Natural killer cell treated with Interleukin-12 subunit alpha and Interleukin-12 subunit beta and Interleukin-15 and Interleukin-18, amount 100 ng/mL, for 72 hours (primary cell): ENCODE measurements around the gene TNF. TPM values are rescaled to one million over a fixed set of nuclear protein-coding genes. Genes with fewer than 3 reads are reported as not detected.
A peak's percentile ranks its signal among the peaks of the same experiment; 100 is the strongest.

ENCODE experiments used
- ATAC-seq, 2 donors: fragments of 150-1000 bp; cut with Tn5 transposase in 1 of 2; sonication (Bioruptor Pico), chemical (Tn5 transposase) in 1 of 2; 2 replicates each; pipeline ENCODE4 v1.10.0; 2021
- DNase-seq: peaks from one replicate; pipeline ENCODE4 v3.0.0; 2022; ENCODE audit warnings: low spot score
- H3K27ac Mint-ChIP-seq, 2 donors: 1 replicate in 1 of 2; 2 replicates in 1 of 2; pipeline ENCODE4 v1.8.0; 2022; ENCODE audit warnings: mixed read lengths in 2 of 2, mild to moderate bottlenecking in 1 of 2, moderate library complexity in 1 of 2
- H3K27me3 Mint-ChIP-seq, 2 donors: 1 replicate in 1 of 2; 2 replicates in 1 of 2; pipeline ENCODE4 v1.8.0; 2022; ENCODE audit warnings: mixed read lengths in 2 of 2
- H3K36me3 Mint-ChIP-seq: one replicate; pipeline ENCODE4 v1.8.0; 2022; ENCODE audit warnings: mixed read lengths
- H3K4me1 Mint-ChIP-seq, 2 donors: 1 replicate in 1 of 2; 2 replicates in 1 of 2; pipeline ENCODE4 v1.8.0; 2022; ENCODE audit warnings: low read depth in 2 of 2, mixed read lengths in 2 of 2, mild to moderate bottlenecking in 1 of 2
- H3K4me3 Mint-ChIP-seq: one replicate; pipeline ENCODE4 v1.8.0; 2022; ENCODE audit warnings: mixed read lengths
- H3K9me3 Mint-ChIP-seq: 2 replicates; pipeline ENCODE4 v1.8.0; 2022; ENCODE audit warnings: mixed read lengths
- total RNA-seq, 2 donors: library from RNA; stranded (reverse); gene quantifications; one replicate each; pipeline ENCODE4 v1.2.3, GENCODE V29; 2022

TNF gene
- total RNA-seq, 2 donors from 2014 or later: 320 to 420 TPM

GRCh38 chr6:31609519-31610406, 34.4 kb downstream of the TNF start:
- no peak overlapping the region for H3K4me3 Mint-ChIP-seq
- H3K9me3 Mint-ChIP-seq: no peaks in the 10 kb centered on the region
- DNase-seq (no peak), ATAC-seq (no peak)
- H3K27ac Mint-ChIP-seq: no peak overlapping the region
- H3K36me3 Mint-ChIP-seq: no peaks in the 10 kb centered on the region
- peaks cover 0 to 2% of the 10 kb centered on the region in 2 donors for H3K4me1 Mint-ChIP-seq
- peaks cover 0 to under 1% of the 10 kb centered on the region in 2 donors for H3K27me3 Mint-ChIP-seq

GRCh38 chr6:31610968-31611367, 35.6 kb downstream of the TNF start:
- Mint-ChIP-seq H3K9me3 (no peaks in the 10 kb centered on the region), H3K4me3 (no peak overlapping the region), H3K27ac (no peak overlapping the region), H3K36me3 (no peaks in the 10 kb centered on the region), H3K27me3 (peaks cover 0 to 3% of the 10 kb centered on the region in 2 donors), H3K4me1 (peaks cover 3 to 8% of the 10 kb centered on the region in 2 donors)
- no peak for DNase-seq
- ATAC-seq: no peak

GRCh38 chr6:31614075-31614619, 38.8 kb downstream of the TNF start:
- H3K4me1 Mint-ChIP-seq: peaks cover 10 to 12% of the 10 kb centered on the region in 2 donors
- H3K36me3 Mint-ChIP-seq: no peaks in the 10 kb centered on the region
- peaks cover 0 to 3% of the 10 kb centered on the region in 2 donors for H3K27me3 Mint-ChIP-seq
- no peak overlapping the region for H3K27ac Mint-ChIP-seq
- no peak for ATAC-seq
- no peak for DNase-seq
- no peak overlapping the region for H3K4me3 Mint-ChIP-seq
- no peaks in the 10 kb centered on the region for H3K9me3 Mint-ChIP-seq

- no peak for DNase-seq
- Mint-ChIP-seq H3K27ac (peak within 1 kb of the TSS in 1 of 2 donors; percentile 68), H3K36me3 (no peaks in the 10 kb centered on the region), H3K9me3 (no peaks in the 10 kb centered on the region), H3K4me1 (peaks cover 10 to 12% of the 10 kb centered on the region in 2 donors), H3K4me3 (peak within 1 kb of the TSS; percentile 30), H3K27me3 (peaks cover 0 to 3% of the 10 kb centered on the region in 2 donors)
- no peak for ATAC-seq
These were observed 39.6 kb downstream of the TNF start, which contains the start of gene AIF1 for GRCh38 chr6:31614684-31615578. Gene AIF1 (plus strand): TSS chr6:31615234. CDS start chr6:31615330, 96 bp downstream.

GRCh38 chr6:31615748-31616147, 40.4 kb downstream of the TNF start:
- no peak for DNase-seq
- Mint-ChIP-seq H3K4me3 (peak overlapping the region; percentile 30), H3K9me3 (no peaks in the 10 kb centered on the region), H3K27ac (peak overlapping the region in 1 of 2 donors; percentile 68), H3K27me3 (peaks cover 0 to 3% of the 10 kb centered on the region in 2 donors), H3K36me3 (no peaks in the 10 kb centered on the region), H3K4me1 (peaks cover 10 to 12% of the 10 kb centered on the region in 2 donors)
- no peak for ATAC-seq

GRCh38 chr6:31617010-31617409, 41.6 kb downstream of the TNF start:
- H3K27ac Mint-ChIP-seq: no peak overlapping the region
- peaks cover 19 to 21% of the 10 kb centered on the region in 2 donors for H3K4me1 Mint-ChIP-seq
- peak overlapping the region; percentile 30 for H3K4me3 Mint-ChIP-seq
- H3K9me3 Mint-ChIP-seq: no peaks in the 10 kb centered on the region
- no peak for DNase-seq
- no peak for ATAC-seq
- H3K36me3 Mint-ChIP-seq: peaks cover 8% of the 10 kb centered on the region
- H3K27me3 Mint-ChIP-seq: peaks cover 0 to 3% of the 10 kb centered on the region in 2 donors

GRCh38 chr6:31619805-31620585, 44.6 kb downstream of the TNF start:
- Mint-ChIP-seq H3K27ac (peak overlapping the region; percentile 91 to 94), H3K4me3 (peak overlapping the region; percentile 90), H3K36me3 (peaks cover 15% of the 10 kb centered on the region), H3K27me3 (peaks cover 0 to under 1% of the 10 kb centered on the region in 2 donors), H3K4me1 (peaks cover 26 to 30% of the 10 kb centered on the region in 2 donors), H3K9me3 (no peaks in the 10 kb centered on the region)
- DNase-seq (peak; percentile 99), ATAC-seq (peak; percentile 93 to 94)

GRCh38 chr6:31620586-31621319, 45.4 kb downstream of the TNF start, which contains the start of gene PRRC2A:
Gene PRRC2A (plus strand): TSS chr6:31620715. CDS start chr6:31622790, 2,075 bp downstream.
- H3K27me3 Mint-ChIP-seq: no peaks in the 10 kb centered on the region
- DNase-seq: no peak
- H3K4me1 Mint-ChIP-seq: peaks cover 24 to 29% of the 10 kb centered on the region in 2 donors
- H3K9me3 Mint-ChIP-seq: no peaks in the 10 kb centered on the region
- peak within 1 kb of the TSS; percentile 92 for H3K4me3 Mint-ChIP-seq
- peak within 1 kb of the TSS; percentile 91 to 94 for H3K27ac Mint-ChIP-seq
- peak; percentile 48 to 54 for ATAC-seq
- peaks cover 16% of the 10 kb centered on the region for H3K36me3 Mint-ChIP-seq

- no peaks in the 10 kb centered on the region for H3K27me3 Mint-ChIP-seq
- H3K4me1 Mint-ChIP-seq: peaks cover 22 to 30% of the 10 kb centered on the region in 2 donors
- H3K27ac Mint-ChIP-seq: peak overlapping the region; percentile 91 to 94
- no peaks in the 10 kb centered on the region for H3K9me3 Mint-ChIP-seq
- ATAC-seq (no peak), DNase-seq (no peak)
- peak overlapping the region; percentile 92 for H3K4me3 Mint-ChIP-seq
- H3K36me3 Mint-ChIP-seq: peaks cover 23% of the 10 kb centered on the region
These were observed 46.1 kb downstream of the TNF start for GRCh38 chr6:31621320-31621939.

- peak overlapping the region; percentile 91 to 94 for H3K27ac Mint-ChIP-seq
- H3K4me3 Mint-ChIP-seq: peak overlapping the region; percentile 92
- H3K27me3 Mint-ChIP-seq: no peaks in the 10 kb centered on the region
- ATAC-seq (no peak), DNase-seq (no peak)
- no peaks in the 10 kb centered on the region for H3K9me3 Mint-ChIP-seq
- peaks cover 24 to 29% of the 10 kb centered on the region in 2 donors for H3K4me1 Mint-ChIP-seq
- H3K36me3 Mint-ChIP-seq: peaks cover 28% of the 10 kb centered on the region
These were observed 46.6 kb downstream of the TNF start for GRCh38 chr6:31621991-31622390.

- peak overlapping the region; percentile 91 to 94 for H3K27ac Mint-ChIP-seq
- no peak for DNase-seq
- peaks cover 27 to 36% of the 10 kb centered on the region in 2 donors for H3K4me1 Mint-ChIP-seq
- ATAC-seq: no peak
- peak overlapping the region; percentile 92 for H3K4me3 Mint-ChIP-seq
- peaks cover 35% of the 10 kb centered on the region for H3K36me3 Mint-ChIP-seq
- no peaks in the 10 kb centered on the region for H3K9me3 Mint-ChIP-seq
- no peaks in the 10 kb centered on the region for H3K27me3 Mint-ChIP-seq
These were observed 47.3 kb downstream of the TNF start for GRCh38 chr6:31622684-31623091.

GRCh38 chr6:31624070-31624469, 48.7 kb downstream of the TNF start:
- no peak for ATAC-seq
- H3K27ac Mint-ChIP-seq: no peak overlapping the region

More at GRCh38 chr6:31624070-31624469, 48.7 kb downstream of the TNF start:
- H3K4me1 Mint-ChIP-seq: peaks cover 31 to 42% of the 10 kb centered on the region in 2 donors
- no peak overlapping the region for H3K4me3 Mint-ChIP-seq
- H3K27me3 Mint-ChIP-seq: no peaks in the 10 kb centered on the region
- DNase-seq: no peak
- peaks cover 41% of the 10 kb centered on the region for H3K36me3 Mint-ChIP-seq
- H3K9me3 Mint-ChIP-seq: no peaks in the 10 kb centered on the region
